ENCODE results near the gene KIDINS220. TPM values are rescaled to one million over a fixed set of nuclear protein-coding genes. Genes with fewer than 3 reads are reported as not detected.

The KIDINS220 gene
- polyA plus RNA-seq, 2 of the 4 experiments (the other 2 are of a cell fraction): 16.4 to 45.9 TPM

DNA sequence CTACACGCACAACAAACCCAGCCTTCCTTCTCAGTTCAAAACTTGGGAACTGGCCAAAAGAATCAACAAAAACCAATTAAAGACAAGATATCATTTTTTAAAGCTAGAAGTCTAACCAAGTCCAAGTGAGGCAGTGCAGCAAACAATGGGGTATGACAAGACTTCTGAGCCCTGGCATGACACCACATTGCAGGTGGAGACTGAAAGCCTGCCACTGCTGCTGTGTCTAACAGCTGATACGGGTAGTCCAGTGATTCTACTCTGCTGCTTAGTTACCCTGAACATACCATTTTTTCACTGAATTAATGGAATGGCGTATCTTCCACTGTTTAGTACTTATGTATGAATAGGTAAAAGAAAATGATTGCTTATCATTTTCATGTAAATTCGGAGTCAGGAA is 47.4 kb upstream of the KIDINS220 start (continued):
- TF ChIP-seq FOSL2 (IDR thresholded peaks at IDR 0.05) (no peak), FOSL2 (CRISPR knock-in tag; IDR thresholded peaks at IDR 0.05) (no peak), MYC (IDR thresholded peaks at IDR 0.05; ENCODE audit: borderline replicate concordance, low read length) (no peak), TFCP2L1 (CRISPR knock-in tag; IDR thresholded peaks at IDR 0.05) (no peak), JUN (IDR thresholded peaks at IDR 0.05) (no peak), ZSCAN20 (CRISPR knock-in tag; IDR thresholded peaks at IDR 0.05) (no peak), POLR2AphosphoS2 (conservative IDR thresholded peaks at IDR 0.05; ENCODE audit: low read length) (no peak), MAFK (IDR thresholded peaks at IDR 0.05; ENCODE audit: partially characterized antibody) (no peak)
- TF ChIP-seq, protein P1, sequence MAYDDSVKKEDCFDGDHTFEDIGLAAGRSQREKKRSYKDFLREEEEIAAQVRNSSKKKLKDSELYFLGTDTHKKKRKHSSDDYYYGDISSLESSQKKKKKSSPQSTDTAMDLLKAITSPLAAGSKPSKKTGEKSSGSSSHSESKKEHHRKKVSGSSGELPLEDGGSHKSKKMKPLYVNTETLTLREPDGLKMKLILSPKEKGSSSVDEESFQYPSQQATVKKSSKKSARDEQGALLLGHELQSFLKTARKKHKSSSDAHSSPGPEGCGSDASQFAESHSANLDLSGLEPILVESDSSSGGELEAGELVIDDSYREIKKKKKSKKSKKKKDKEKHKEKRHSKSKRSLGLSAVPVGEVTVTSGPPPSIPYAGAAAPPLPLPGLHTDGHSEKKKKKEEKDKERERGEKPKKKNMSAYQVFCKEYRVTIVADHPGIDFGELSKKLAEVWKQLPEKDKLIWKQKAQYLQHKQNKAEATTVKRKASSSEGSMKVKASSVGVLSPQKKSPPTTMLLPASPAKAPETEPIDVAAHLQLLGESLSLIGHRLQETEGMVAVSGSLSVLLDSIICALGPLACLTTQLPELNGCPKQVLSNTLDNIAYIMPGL (CRISPR knock-in tag; IDR thresholded peaks at IDR 0.05; ENCODE audit: borderline replicate concordance): no peak

DNA sequence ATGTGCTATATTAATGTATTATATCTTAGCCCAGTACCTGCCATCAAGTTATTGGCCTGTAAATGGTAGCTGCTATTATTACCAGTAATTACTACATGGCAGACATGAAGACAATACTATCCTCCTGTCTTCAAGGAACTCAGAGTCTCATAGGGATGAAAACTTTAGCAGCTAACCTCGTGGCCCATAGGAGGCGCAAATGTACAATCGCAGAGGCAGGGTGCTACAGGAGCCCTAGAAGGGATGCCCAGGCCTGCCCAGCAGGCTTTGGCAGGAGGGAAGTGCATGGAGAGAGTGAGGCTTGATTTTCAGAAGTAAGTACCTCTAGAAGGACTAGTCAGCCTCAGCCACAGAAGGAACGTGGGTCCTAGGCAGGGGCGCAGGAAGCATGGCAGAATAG is 44.7 kb upstream of the KIDINS220 start:
- no peaks in the 10 kb centered on the region for H3K4me1 ChIP-seq
- ChIA-PET POLR2A (no interaction called here), CTCF (interaction anchor here (0.9 to 2.3 kb wide), 7 partner anchors 9 to 261 kb away, joined by 3 to 15 read pairs (median 3); no protein-coding TSS in a partner anchor)
- no peak for FAIRE-seq
- H3K4me3 ChIP-seq: no peak overlapping the region
- no peaks in the 10 kb centered on the region for H3K9me3 ChIP-seq
- ATAC-seq: peak; percentile 69 to 88; a peak in 4 of 6 replicates
- peak in 1 of 2 experiments; percentile 55 for DNase-seq (ENCODE audit: low read depth in 1 of 2, low spot score in 1 of 2)
- no peak overlapping the region for H3K27ac ChIP-seq
- 82% methylated on average over 5 of the region's 5 CpGs for WGBS (ENCODE audit: missing lambda C conversion rate)
- H3K4me2 ChIP-seq: no peak overlapping the region
- peak; percentile 34 to 55; a peak in 3 of 5 replicates for TF ChIP-seq RAD21 (conservative IDR thresholded peaks at IDR 0.05 in 1 of 2, IDR thresholded peaks at IDR 0.05 in 1 of 2)
- TF ChIP-seq NFE2L2 (conservative IDR thresholded peaks at IDR 0.05; ENCODE audit: low read length): no peak
- TF ChIP-seq, protein P2, sequence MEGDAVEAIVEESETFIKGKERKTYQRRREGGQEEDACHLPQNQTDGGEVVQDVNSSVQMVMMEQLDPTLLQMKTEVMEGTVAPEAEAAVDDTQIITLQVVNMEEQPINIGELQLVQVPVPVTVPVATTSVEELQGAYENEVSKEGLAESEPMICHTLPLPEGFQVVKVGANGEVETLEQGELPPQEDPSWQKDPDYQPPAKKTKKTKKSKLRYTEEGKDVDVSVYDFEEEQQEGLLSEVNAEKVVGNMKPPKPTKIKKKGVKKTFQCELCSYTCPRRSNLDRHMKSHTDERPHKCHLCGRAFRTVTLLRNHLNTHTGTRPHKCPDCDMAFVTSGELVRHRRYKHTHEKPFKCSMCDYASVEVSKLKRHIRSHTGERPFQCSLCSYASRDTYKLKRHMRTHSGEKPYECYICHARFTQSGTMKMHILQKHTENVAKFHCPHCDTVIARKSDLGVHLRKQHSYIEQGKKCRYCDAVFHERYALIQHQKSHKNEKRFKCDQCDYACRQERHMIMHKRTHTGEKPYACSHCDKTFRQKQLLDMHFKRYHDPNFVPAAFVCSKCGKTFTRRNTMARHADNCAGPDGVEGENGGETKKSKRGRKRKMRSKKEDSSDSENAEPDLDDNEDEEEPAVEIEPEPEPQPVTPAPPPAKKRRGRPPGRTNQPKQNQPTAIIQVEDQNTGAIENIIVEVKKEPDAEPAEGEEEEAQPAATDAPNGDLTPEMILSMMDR (IDR thresholded peaks at IDR 0.05): peak; percentile 29; the same call in 2 of the 3 replicates

DNA sequence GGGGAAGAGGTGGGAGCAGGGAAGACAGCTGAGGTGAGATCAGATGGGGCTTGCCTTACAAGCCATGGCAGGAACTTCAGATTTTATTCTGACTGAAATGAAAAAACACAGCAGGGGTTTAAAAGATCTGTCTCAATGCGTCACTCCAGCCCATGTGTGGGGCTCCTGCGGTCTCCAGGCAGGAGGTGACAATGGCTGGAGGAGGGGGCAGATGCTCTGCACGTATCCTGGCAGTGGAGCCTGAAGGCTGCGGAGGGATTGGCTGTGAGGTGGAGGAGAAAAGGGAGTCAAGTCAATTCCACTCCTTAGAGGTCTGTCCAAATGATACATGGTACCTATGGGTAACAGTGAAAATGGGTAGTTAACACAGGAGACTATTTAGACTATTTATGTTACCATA is 40.5 kb upstream of the KIDINS220 start:
- no peaks in the 10 kb centered on the region for H3K4me1 ChIP-seq
- DNase-seq (ENCODE audit: low read depth in 1 of 2, low spot score in 1 of 2): no peak
- H3K4me3 ChIP-seq: no peak overlapping the region
- 89% methylated on average over 4 of the region's 4 CpGs for WGBS (ENCODE audit: missing lambda C conversion rate)
- POLR2A ChIA-PET: no interaction called here
- TF ChIP-seq, protein P1 (CRISPR knock-in tag; IDR thresholded peaks at IDR 0.05; ENCODE audit: borderline replicate concordance): no peak
- TF ChIP-seq EHMT2 (IDR thresholded peaks at IDR 0.05; ENCODE audit: low read depth) (no peak), ZNF302 (CRISPR knock-in tag; IDR thresholded peaks at IDR 0.05) (no peak), NPAS2 (CRISPR knock-in tag; IDR thresholded peaks at IDR 0.05; ENCODE audit: borderline replicate concordance) (no peak), FOXS1 (CRISPR knock-in tag; IDR thresholded peaks at IDR 0.05) (no peak), HOXA7 (CRISPR knock-in tag; IDR thresholded peaks at IDR 0.05) (no peak), TP53 (CRISPR knock-in tag; IDR thresholded peaks at IDR 0.05) (no peak), ESRRA (IDR thresholded peaks at IDR 0.05; ENCODE audit: borderline replicate concordance, low read length) (no peak), JUNB (IDR thresholded peaks at IDR 0.05) (no peak), MYC (IDR thresholded peaks at IDR 0.05; ENCODE audit: borderline replicate concordance, low read length) (no peak), EHF (CRISPR knock-in tag; IDR thresholded peaks at IDR 0.05) (no peak)
- TF ChIP-seq, protein P2 (IDR thresholded peaks at IDR 0.05): no peak
- no peak overlapping the region for H3K4me2 ChIP-seq
- no peak overlapping the region for H3K27ac ChIP-seq
- no peaks in the 10 kb centered on the region for H3K9me3 ChIP-seq
- CTCF ChIA-PET: interaction anchor here (1.0 to 2.2 kb wide), 3 partner anchors 262 to 455 kb away, joined by 3 to 7 read pairs (median 3); no protein-coding TSS in a partner anchor
- no peak for FAIRE-seq
- no peak for ATAC-seq
